GM12878 (cell line): Measurements from ENCODE around the gene DNAJA2. TPM values are rescaled to one million over a fixed set of nuclear protein-coding genes. Genes with fewer than 3 reads are reported as not detected.

Source experiments
- ATAC-seq: fragments of 200-7000 bp; cut with Tn5 transposase; 3 replicates; pipeline ENCODE4 v1.9.1; 2020; ENCODE audit warnings: mild to moderate bottlenecking, moderate library complexity
- BruUV-seq: library from RNA; stranded (reverse); fragments of 400-500 nt; replicated peaks from 2 replicates; lab custom pipeline; 2021; lab: Mats Ljungman, UMichigan
- CTCF ChIA-PET: fragments of 300-600 bp; sonication (Branson Sonifier 250); formaldehyde crosslinking; extraction: SDS; loops from one replicate; lab custom pipeline; 2021; ENCODE audit warnings: inconsistent platforms; lab: Yijun Ruan, JAX
- POLR2A ChIA-PET: fragments of 350-600 bp; formaldehyde crosslinking; extraction: SDS; loops from one replicate; lab custom pipeline; 2021; ENCODE audit warnings: inconsistent platforms; lab: Charles Lee
- RAD21 ChIA-PET: fragments of 300-600 bp; sonication (Branson Sonifier 250); formaldehyde crosslinking; loops from one replicate; lab custom pipeline; 2023; ENCODE audit warnings: antibody characterized with exemption; ENCODE audit not compliant: unreplicated experiment; lab: Charles Lee
- SMC1A ChIA-PET: fragments of 300-600 bp; sonication (Branson Sonifier 250); formaldehyde crosslinking; loops from one replicate; lab custom pipeline; 2023; ENCODE audit not compliant: unreplicated experiment, uncharacterized antibody; lab: Charles Lee
- DNase-seq: peaks from one replicate; pipeline ENCODE4 v3.0.0-alpha.2; 2011; ENCODE audit warnings: low read depth, low spot score
- FAIRE-seq: peaks from 3 replicates; lab custom pipeline; 2011; peaks lifted over from hg19 to GRCh38; lab: Jason Lieb, UNC
- H2AFZ ChIP-seq: 2 replicates; pipeline ENCODE4 v1.6.0; 2011; ENCODE audit warnings: low read depth, low read length, control low read depth; ENCODE audit not compliant: control insufficient read depth
- H3K27ac ChIP-seq: 2 replicates; pipeline ENCODE4 v1.5.1; 2011; ENCODE audit warnings: control low read depth; ENCODE audit not compliant: control insufficient read depth, insufficient read depth
- H3K27me3 ChIP-seq, 2 experiments: replicated peaks in 1 of 2; 2 replicates each; pipeline versions ENCODE4 v1.6.0 to v1.6.1; 2011; ENCODE audit warnings: low read length in 1 of 2; ENCODE audit not compliant: control insufficient read depth in 2 of 2, insufficient read depth in 2 of 2
- H3K36me3 ChIP-seq, 2 experiments: 2 replicates each; pipeline ENCODE4 v1.5.1; 2011; ENCODE audit warnings: low read length in 1 of 2; ENCODE audit not compliant: control insufficient read depth in 2 of 2, insufficient read depth in 2 of 2
- H3K4me1 ChIP-seq: 2 replicates; pipeline ENCODE4 v1.6.1; 2011; ENCODE audit warnings: mild to moderate bottlenecking, low read length, moderate library complexity, mixed read lengths; ENCODE audit not compliant: control insufficient read depth, insufficient read depth
- H3K4me2 ChIP-seq: 2 replicates; pipeline ENCODE4 v1.6.0; 2011; ENCODE audit warnings: control low read depth; ENCODE audit not compliant: control insufficient read depth, insufficient read depth
- H3K4me3 ChIP-seq: fragments of 200-600 bp; sonication (generic); 2 replicates; pipeline ENCODE4 v1.5.1; 2016
- H3K79me2 ChIP-seq: 2 replicates; pipeline ENCODE4 v1.6.0; 2011; ENCODE audit warnings: low read length; ENCODE audit not compliant: control insufficient read depth, insufficient read depth
- H3K9ac ChIP-seq: 2 replicates; pipeline ENCODE4 v1.8.0; 2011; ENCODE audit warnings: low read length, control low read depth, mixed read lengths; ENCODE audit not compliant: control insufficient read depth, insufficient read depth
- H3K9me3 ChIP-seq: replicated peaks from 3 replicates; pipeline ENCODE4 v1.5.1; 2011; ENCODE audit warnings: mild to moderate bottlenecking, low read length; ENCODE audit not compliant: control insufficient read depth, insufficient read depth
- H4K20me1 ChIP-seq: 2 replicates; pipeline ENCODE4 v1.6.0; 2011; ENCODE audit not compliant: control insufficient read depth, insufficient read depth
- BACH1 ChIP-seq: fragments of 450-650 bp; IDR thresholded peaks from 2 replicates; pipeline ENCODE4 v1.6.1; 2017; ENCODE audit warnings: mild to moderate bottlenecking, borderline replicate concordance
- CTCF ChIP-seq, 3 experiments: IDR thresholded peaks in 2 of 3; conservative IDR thresholded peaks in 1 of 3; 2 replicates each; pipeline ENCODE4 v1.5.1; 2011; ENCODE audit warnings: low read depth in 3 of 3, low read length in 3 of 3, mild to moderate bottlenecking in 3 of 3, control low read depth in 2 of 3, moderate library complexity in 2 of 3, inconsistent platforms in 1 of 3, mixed read lengths in 1 of 3; ENCODE audit not compliant: control insufficient read depth in 2 of 3, insufficient read depth in 1 of 3; ENCODE audit errors: extremely low read depth in 1 of 3
- DPF2 ChIP-seq: fragments of 450-650 bp; IDR thresholded peaks from 2 replicates; pipeline ENCODE4 v1.6.1; 2017; ENCODE audit warnings: mild to moderate bottlenecking
- FOXM1 ChIP-seq: IDR thresholded peaks from 2 replicates; pipeline ENCODE4 v1.6.1; 2012; ENCODE audit warnings: low read depth, mild to moderate bottlenecking, inconsistent platforms, low read length, moderate library complexity
- HDGF ChIP-seq: fragments of 450-650 bp; IDR thresholded peaks from 2 replicates; pipeline ENCODE4 v1.6.1; 2016; ENCODE audit warnings: antibody characterized with exemption
- MYB ChIP-seq: fragments of 150-350 bp; IDR thresholded peaks from 2 replicates; pipeline ENCODE4 v1.6.1; 2014; ENCODE audit warnings: mild to moderate bottlenecking, low read depth, low read length, borderline replicate concordance
- NRF1 ChIP-seq: conservative IDR thresholded peaks from 2 replicates; pipeline ENCODE4 v1.6.1; 2011; ENCODE audit warnings: mild to moderate bottlenecking, low read depth, low read length, improper control_type of control experiment
- RAD21 ChIP-seq: IDR thresholded peaks from 2 replicates; pipeline ENCODE4 v1.6.1; 2011; ENCODE audit warnings: mild to moderate bottlenecking, low read depth, low read length, moderate library complexity; ENCODE audit not compliant: insufficient read depth
- RB1 ChIP-seq: fragments of 450-650 bp; formaldehyde crosslinking; IDR thresholded peaks from 2 replicates; pipeline ENCODE4 v1.6.1; 2017; ENCODE audit warnings: mild to moderate bottlenecking, borderline replicate concordance
- SMARCA5 ChIP-seq: fragments of 450-650 bp; IDR thresholded peaks from 2 replicates; pipeline ENCODE4 v1.6.1; 2017; ENCODE audit warnings: mild to moderate bottlenecking
- SMC3 ChIP-seq: IDR thresholded peaks from 2 replicates; pipeline ENCODE4 v1.6.1; 2011; ENCODE audit warnings: low read length, improper control_type of control experiment, borderline replicate concordance
- STAT3 ChIP-seq: IDR thresholded peaks from 2 replicates; pipeline ENCODE4 v1.6.1; 2011; ENCODE audit warnings: low read depth, low read length, improper control_type of control experiment
- TBL1XR1 ChIP-seq: IDR thresholded peaks from 2 replicates; pipeline ENCODE4 v1.6.1; 2012; ENCODE audit warnings: low read depth, low read length, improper control_type of control experiment
- USF1 ChIP-seq: IDR thresholded peaks from 2 replicates; pipeline ENCODE4 v1.6.1; 2011; ENCODE audit warnings: borderline replicate concordance, low read depth, mild to moderate bottlenecking, moderate library complexity, mixed read lengths, low read length; ENCODE audit not compliant: insufficient read depth; ENCODE audit errors: extremely low read length
- WRNIP1 ChIP-seq: IDR thresholded peaks from 2 replicates; pipeline ENCODE4 v1.6.1; 2011; ENCODE audit warnings: low read depth, low read length, improper control_type of control experiment, borderline replicate concordance
- YY1 ChIP-seq: IDR thresholded peaks from 2 replicates; pipeline ENCODE4 v1.6.1; 2011; ENCODE audit warnings: low read depth, mild to moderate bottlenecking, low read length
- ZNF24 ChIP-seq: fragments of 450-650 bp; IDR thresholded peaks from 2 replicates; pipeline ENCODE4 v1.6.1; 2017; ENCODE audit warnings: antibody characterized with exemption, mild to moderate bottlenecking
- ZNF384 ChIP-seq: IDR thresholded peaks from 2 replicates; pipeline ENCODE4 v1.6.1; 2012; ENCODE audit warnings: low read depth, mild to moderate bottlenecking, low read length, improper control_type of control experiment, borderline replicate concordance
- WGBS: methylation state at CpG from one replicate; pipeline ENCODE4 v1.1.6; 2016; ENCODE audit warnings: low lambda C conversion rate; ENCODE audit not compliant: insufficient replicate concordance, insufficient coverage; ENCODE audit errors: missing lambda C conversion rate; 5-methylcytosine and 5-hydroxymethylcytosine counted together
- in situ Hi-C: fragments of 300-500 bp; cut with MboI; formaldehyde crosslinking; loops from 9 replicates; pipeline ENCODE4 v1.14.3; 2018; ENCODE audit warnings: mixed read lengths
- intact Hi-C: fragments of 100-400 bp; cut with micrococcal nuclease; formaldehyde crosslinking; loops from one replicate; pipeline ENCODE4 v1.14.2; 2022; ENCODE audit not compliant: unreplicated experiment
- polyA plus RNA-seq, 11 experiments: library from polyadenylated mRNA; depleted of rRNA in 4 of 11; unstranded in 6 of 11; stranded (reverse) in 5 of 11; fragments of >200 nt; fragmentation: Nextera tagmentation in 4 of 11; fragmentation: Illumina TruSeq in 1 of 11; extraction: Ambion mirVana in 4 of 11; extraction: Trizol in 1 of 11; gene quantifications; 1 replicate in 1 of 11; 2 replicates in 10 of 11; pipeline versions ENCODE4 v1.2.1 to v1.2.3, GENCODE V29; 2011 to 2016; ENCODE audit warnings: inconsistent platforms in 2 of 11, missing spikeins in 2 of 11, low read depth in 1 of 11
- total RNA-seq, 4 experiments: library from RNA; depleted of rRNA in 3 of 4; stranded (reverse); fragments of >200 nt in 3 of 4; fragmentation: Illumina TruSeq in 1 of 4; extraction: Trizol in 1 of 4; gene quantifications; 2 replicates each; pipeline versions ENCODE4 v1.2.1 to v1.2.3, GENCODE V29; 2013 to 2021

DNAJA2 gene
- total and polyA plus RNA-seq, 10 of the 15 experiments (the other 5 are each of a cell fraction or from before 2014, with no cell fraction given) = 26.2 to 96.4 (median 58.1) TPM

GRCh38 chr16:46947900-46948547 lies 25.4 kb downstream of the DNAJA2 start:
- in situ Hi-C loops = no loop called here
- POLR2A ChIA-PET = interaction anchor here (0.8 kb wide), 1 partner anchor 71 kb away, joined by 4 read pairs; no protein-coding TSS in a partner anchor

More at GRCh38 chr16:46947900-46948547, 25.4 kb downstream of the DNAJA2 start:
- no peak overlapping the region for H3K4me3 ChIP-seq
- TF ChIP-seq YY1 = 0 out of 2 replicates have a peak, but pooled peaks have one; percentile 43
- TF ChIP-seq WRNIP1 = no peak
- no peak for TF ChIP-seq ZNF24
- no peak for TF ChIP-seq STAT3
- TF ChIP-seq NRF1 = no peak
- TF ChIP-seq HDGF = no peak
- peak; percentile 95 for TF ChIP-seq RAD21
- no peak for TF ChIP-seq DPF2
- TF ChIP-seq MYB = no peak
- TF ChIP-seq SMARCA5 = peak; percentile 33; the same call in 1 of the 2 replicates
- TF ChIP-seq SMC3 = peak; percentile 93
- TF ChIP-seq ZNF384 = peak; percentile 91
- 0 out of 2 replicates have a peak, but pooled peaks have one; percentile 40 for TF ChIP-seq FOXM1
- no peak for TF ChIP-seq USF1
- no peak for TF ChIP-seq BACH1
- TF ChIP-seq RB1 = peak; percentile 64; the same call in 1 of the 2 replicates
- TF ChIP-seq TBL1XR1 = no peak
- TF ChIP-seq CTCF (IDR thresholded peaks at IDR 0.05 in 2 of 3, conservative IDR thresholded peaks at IDR 0.05 in 1 of 3; ENCODE audit: control insufficient read depth in 2 of 3, extremely low read depth in 1 of 3, insufficient read depth in 1 of 3, low read depth in 3 of 3, low read length in 3 of 3) = peak; percentile 58 to 77 (median 59); a peak in 5 of 6 replicates
- no TSS peak for BruUV-seq
- no peaks in the 10 kb centered on the region for H3K79me2 ChIP-seq
- FAIRE-seq (peak; percentile 89), ATAC-seq (peak; percentile 90), DNase-seq (peak; percentile 32)
- H3K4me2 ChIP-seq = no peak overlapping the region
- H3K36me3 ChIP-seq = no peaks in the 10 kb centered on the region
- H2AFZ ChIP-seq = no peak overlapping the region
- CTCF ChIA-PET = interaction anchor here (0.6 to 3.6 kb wide), 19 partner anchors 15 to 1217 kb away, joined by 3 to 23 read pairs (median 6); partner anchors contain the start of genes DNAJA2 and NETO2
- no peaks in the 10 kb centered on the region for H4K20me1 ChIP-seq
- no peaks in the 10 kb centered on the region for H3K27me3 ChIP-seq
- no peak overlapping the region for H3K27ac ChIP-seq
- 75% methylated on average over 7 of the region's 7 CpGs for WGBS
- no peak overlapping the region for H3K9ac ChIP-seq
- peaks cover 5% of the 10 kb centered on the region; the same call in 1 of the 2 replicates for H3K4me1 ChIP-seq
- RAD21 ChIA-PET = interaction anchor here (0.6 to 3.1 kb wide), 13 partner anchors 14 to 1218 kb away, joined by 3 to 14 read pairs (median 5); partner anchors contain the start of gene NETO2
- SMC1A ChIA-PET = interaction anchor here (0.8 to 1.9 kb wide), 18 partner anchors 9 to 1219 kb away, joined by 3 to 14 read pairs (median 5); partner anchors contain the start of genes ITFG1, NETO2 and PHKB
- intact Hi-C loops = loop anchor here (1.0 to 10.0 kb wide), 4 partner anchors 89 to 1216 kb away; partner anchors contain the start of gene NETO2
- no peaks in the 10 kb centered on the region for H3K9me3 ChIP-seq
